UCSD-AML1 (cell line): ENCODE results near the gene SMG6.
A peak's percentile ranks its signal among the peaks of the same experiment; 100 is the strongest.
"Not testable (repeated sequence)": the region's sequence is repeated elsewhere in the genome, so short reads cannot be mapped to it uniquely, and the experiment has no call there.

ENCODE experiments used
- DNase-seq: peaks from one replicate; lab custom pipeline; 2025; ENCODE audit not compliant: unreplicated experiment; lab: John Stamatoyannopoulos, UW

The SMG6 gene

DNA sequence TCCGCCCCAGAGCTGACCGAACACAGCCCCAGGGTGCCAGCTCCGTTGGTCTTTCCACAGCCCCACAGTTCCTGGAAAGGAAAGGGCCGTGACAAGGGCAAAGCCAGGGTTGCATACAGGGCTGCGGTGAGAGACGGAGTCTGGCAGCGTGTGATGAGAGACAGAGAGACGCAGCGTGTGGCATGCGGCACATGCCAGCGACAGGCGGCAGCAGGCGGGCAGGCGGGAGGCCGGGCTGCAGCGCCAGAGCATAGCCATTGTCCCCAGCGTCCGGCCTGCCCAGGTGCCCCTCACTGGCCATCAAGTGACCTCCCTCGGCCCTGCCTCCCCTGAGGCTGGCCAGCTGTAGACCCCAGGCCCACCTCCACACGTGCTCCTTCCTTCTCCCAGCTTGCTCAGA, 287.1 kb downstream of the SMG6 start:
- no peak for DNase-seq

DNA sequence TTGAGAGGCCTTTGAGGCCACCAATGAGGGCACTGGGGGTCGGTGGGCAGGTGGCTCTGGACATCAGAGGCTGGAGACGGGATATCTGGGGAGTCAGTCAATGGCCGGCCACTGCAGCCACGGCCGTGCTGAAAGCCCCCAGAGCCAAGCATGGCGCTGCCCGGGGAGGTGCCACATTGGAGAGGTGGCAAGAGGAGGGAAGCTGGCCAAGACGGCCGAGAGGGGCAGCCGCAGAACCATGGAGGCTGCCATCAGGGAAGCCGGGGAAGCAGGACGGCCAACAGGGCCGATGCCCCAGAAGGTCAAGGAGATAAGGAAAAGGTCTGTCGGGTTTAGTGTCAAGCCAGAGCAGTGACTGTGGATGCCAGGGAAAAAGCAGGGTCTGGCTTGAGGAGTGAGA, 288.3 kb downstream of the SMG6 start:
- no peak for DNase-seq

DNA sequence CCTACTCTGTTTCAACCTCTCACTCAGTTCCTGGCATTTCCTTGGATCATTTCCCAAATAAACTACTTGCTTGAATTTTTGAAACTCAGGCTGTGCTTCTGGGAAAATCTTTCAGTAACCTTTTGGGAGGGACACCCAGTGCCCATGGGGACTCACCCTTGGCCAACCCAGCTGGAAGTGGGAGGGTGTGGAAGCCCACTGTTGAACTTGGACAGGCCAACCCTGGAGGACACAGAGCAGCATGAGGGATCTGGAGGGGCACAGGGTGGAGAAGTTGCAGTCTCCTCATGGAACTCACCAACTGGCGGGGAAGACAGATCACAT, 289.6 kb downstream of the SMG6 start:
- no peak for DNase-seq

DNA sequence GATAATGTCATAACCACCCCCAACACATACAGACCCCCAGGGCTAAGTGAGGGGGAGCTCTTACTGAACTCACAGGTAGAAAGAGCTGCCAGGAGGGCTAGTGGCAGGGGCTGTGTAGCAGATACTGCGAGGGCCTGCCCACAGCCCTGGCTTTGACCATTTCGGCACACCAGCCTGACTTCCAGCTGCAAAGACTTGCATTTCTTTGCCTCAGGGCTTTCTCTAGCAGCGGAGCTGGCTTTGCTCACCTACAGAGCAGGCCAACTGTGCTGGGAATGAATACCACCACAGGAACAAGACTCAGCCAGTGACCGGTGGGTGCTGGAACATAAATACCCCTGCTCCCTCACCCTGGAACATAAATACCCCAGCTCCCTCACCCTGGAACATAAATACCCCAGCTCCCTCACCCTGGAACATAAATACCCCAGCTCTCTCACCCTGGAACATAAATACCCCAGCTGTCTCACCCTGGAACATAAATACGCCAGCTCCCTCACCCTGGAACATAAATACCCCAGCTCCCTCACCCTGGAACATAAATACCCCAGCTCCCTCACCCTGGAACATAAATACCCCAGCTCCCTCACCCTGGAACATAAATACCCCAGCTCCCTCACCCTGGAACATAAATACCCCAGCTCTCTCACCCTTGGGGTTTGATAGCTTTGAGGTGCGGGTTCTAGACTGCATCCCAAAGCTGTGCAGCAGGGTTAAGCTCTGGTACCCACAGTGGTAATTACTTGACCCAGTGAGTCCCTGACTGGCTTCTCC, 290.2 kb downstream of the SMG6 start:
- DNase-seq, result not testable (repeated sequence)

DNA sequence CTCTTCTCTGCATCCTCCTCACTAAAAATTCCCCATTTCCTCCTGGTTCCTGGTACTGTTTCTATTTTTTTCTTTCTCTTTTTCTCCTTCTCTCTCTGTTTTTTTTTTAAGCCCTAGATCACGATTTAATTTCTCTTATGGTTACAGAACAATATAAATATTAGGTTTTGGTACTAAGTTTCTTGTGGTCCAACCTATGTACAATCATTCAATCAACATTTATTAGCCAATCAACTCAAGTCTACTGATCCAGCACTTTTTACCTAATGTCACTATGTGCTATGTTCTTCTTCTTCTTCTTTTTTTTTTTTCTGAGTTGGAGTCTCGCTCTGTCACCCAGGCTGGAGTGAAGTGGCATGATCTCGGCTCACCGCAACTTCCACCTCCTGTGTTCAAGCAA, 291.1 kb downstream of the SMG6 start:
- no peak for DNase-seq

DNA sequence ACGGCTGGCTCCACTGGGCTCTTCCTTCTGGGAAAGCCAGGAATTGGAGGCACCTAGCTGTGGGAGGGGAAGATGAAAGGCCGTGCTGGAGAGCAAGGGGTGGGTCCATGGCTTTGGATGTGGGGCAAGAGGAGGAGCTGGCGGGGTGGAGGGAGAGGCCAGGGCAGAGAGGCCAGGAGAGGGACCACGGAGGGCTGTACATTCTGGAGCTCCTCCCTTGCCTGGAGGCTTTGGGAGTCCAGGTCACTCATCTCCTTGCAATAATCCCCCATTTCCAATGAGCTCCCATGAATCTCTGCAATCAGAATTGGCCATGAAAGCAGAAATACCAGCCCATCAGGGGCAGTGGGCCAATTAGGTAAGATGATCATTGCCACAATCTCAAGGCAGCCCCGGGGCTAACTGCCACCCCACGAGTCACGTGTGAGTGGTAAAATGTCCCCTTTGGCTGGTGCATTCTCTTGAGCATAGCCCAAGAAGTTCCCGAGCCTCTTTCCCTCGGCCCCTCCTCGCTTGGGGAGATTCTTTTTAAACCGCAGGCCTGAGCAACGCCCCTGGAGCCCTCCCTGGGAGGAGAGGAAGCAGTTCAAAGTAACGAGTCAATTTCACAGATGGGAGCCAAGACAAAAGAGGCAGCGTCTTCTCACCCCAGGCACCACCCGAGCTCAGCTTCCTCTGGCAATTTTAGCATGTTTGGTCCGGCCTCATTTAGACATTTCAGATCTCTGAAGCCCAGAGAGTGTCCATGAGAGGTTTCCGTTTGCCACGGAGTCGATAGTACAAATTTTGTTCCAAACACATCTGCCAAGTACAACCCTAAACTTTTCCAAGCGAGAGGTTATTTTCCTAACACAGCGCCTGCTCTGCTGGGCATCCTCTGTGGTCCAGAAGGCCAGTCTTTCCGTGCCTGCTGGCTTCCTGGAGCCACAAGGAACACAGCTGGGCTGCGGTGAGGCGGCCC, 291.9 kb downstream of the SMG6 start:
- DNase-seq, result peak; percentile 36
